GM21576 (cell line): Measurements from ENCODE around the gene TTBK2.

Experiments
- ATAC-seq: cut with Tn5 transposase; IDR thresholded peaks from one replicate; pipeline ENCODE4 v1.9.1; 2021; ENCODE audit warnings: mild to moderate bottlenecking, moderate library complexity; ENCODE audit not compliant: unreplicated experiment

TTBK2 gene

GRCh38 chr15:42696626-42697025 lies 224.0 kb downstream of the TTBK2 start:
- no peak for ATAC-seq

GRCh38 chr15:42695527-42696071 lies 225.0 kb downstream of the TTBK2 start:
- ATAC-seq, result no peak

- no peak for ATAC-seq
Measured at GRCh38 chr15:42694398-42694797, 226.2 kb downstream of the TTBK2 start.

- no peak for ATAC-seq
Measured at GRCh38 chr15:42693942-42694341, 226.6 kb downstream of the TTBK2 start.

- ATAC-seq, result no peak
Measured at GRCh38 chr15:42693496-42693895, 227.1 kb downstream of the TTBK2 start.

- ATAC-seq, result no peak
Measured at GRCh38 chr15:42692997-42693396, 227.6 kb downstream of the TTBK2 start.

GRCh38 chr15:42692536-42692935 lies 228.0 kb downstream of the TTBK2 start:
- no peak for ATAC-seq

- no peak for ATAC-seq
Measured at GRCh38 chr15:42691770-42692169, 228.8 kb downstream of the TTBK2 start.

- no peak for ATAC-seq
Measured at GRCh38 chr15:42691308-42691707, 229.3 kb downstream of the TTBK2 start.
